GM12878 (cell line): ENCODE measurements around the gene LEUTX. TPM values are rescaled to one million over a fixed set of nuclear protein-coding genes. Genes with fewer than 3 reads are reported as not detected.

Source experiments
- ATAC-seq: fragments of 200-7000 bp; cut with Tn5 transposase; 3 replicates; pipeline ENCODE4 v1.9.1; 2020; ENCODE audit warnings: mild to moderate bottlenecking, moderate library complexity
- BruUV-seq: library from RNA; stranded (reverse); fragments of 400-500 nt; replicated peaks from 2 replicates; lab custom pipeline; 2021; lab: Mats Ljungman, UMichigan
- CTCF ChIA-PET: fragments of 300-600 bp; sonication (Branson Sonifier 250); formaldehyde crosslinking; extraction: SDS; loops from one replicate; lab custom pipeline; 2021; ENCODE audit warnings: inconsistent platforms; lab: Yijun Ruan, JAX
- POLR2A ChIA-PET: fragments of 350-600 bp; formaldehyde crosslinking; extraction: SDS; loops from one replicate; lab custom pipeline; 2021; ENCODE audit warnings: inconsistent platforms; lab: Charles Lee
- RAD21 ChIA-PET: fragments of 300-600 bp; sonication (Branson Sonifier 250); formaldehyde crosslinking; loops from one replicate; lab custom pipeline; 2023; ENCODE audit warnings: antibody characterized with exemption; ENCODE audit not compliant: unreplicated experiment; lab: Charles Lee
- SMC1A ChIA-PET: fragments of 300-600 bp; sonication (Branson Sonifier 250); formaldehyde crosslinking; loops from one replicate; lab custom pipeline; 2023; ENCODE audit not compliant: unreplicated experiment, uncharacterized antibody; lab: Charles Lee
- DNase-seq: peaks from one replicate; pipeline ENCODE4 v3.0.0-alpha.2; 2011; ENCODE audit warnings: low read depth, low spot score
- FAIRE-seq: peaks from 3 replicates; lab custom pipeline; 2011; peaks lifted over from hg19 to GRCh38; lab: Jason Lieb, UNC
- H2AFZ ChIP-seq: 2 replicates; pipeline ENCODE4 v1.6.0; 2011; ENCODE audit warnings: low read depth, low read length, control low read depth; ENCODE audit not compliant: control insufficient read depth
- H3K27ac ChIP-seq: 2 replicates; pipeline ENCODE4 v1.5.1; 2011; ENCODE audit warnings: control low read depth; ENCODE audit not compliant: control insufficient read depth, insufficient read depth
- H3K27me3 ChIP-seq, 2 experiments: replicated peaks in 1 of 2; 2 replicates each; pipeline versions ENCODE4 v1.6.0 to v1.6.1; 2011; ENCODE audit warnings: low read length in 1 of 2; ENCODE audit not compliant: control insufficient read depth in 2 of 2, insufficient read depth in 2 of 2
- H3K36me3 ChIP-seq, 2 experiments: 2 replicates each; pipeline ENCODE4 v1.5.1; 2011; ENCODE audit warnings: low read length in 1 of 2; ENCODE audit not compliant: control insufficient read depth in 2 of 2, insufficient read depth in 2 of 2
- H3K4me1 ChIP-seq: 2 replicates; pipeline ENCODE4 v1.6.1; 2011; ENCODE audit warnings: mild to moderate bottlenecking, low read length, moderate library complexity, mixed read lengths; ENCODE audit not compliant: control insufficient read depth, insufficient read depth
- H3K4me2 ChIP-seq: 2 replicates; pipeline ENCODE4 v1.6.0; 2011; ENCODE audit warnings: control low read depth; ENCODE audit not compliant: control insufficient read depth, insufficient read depth
- H3K4me3 ChIP-seq: fragments of 200-600 bp; sonication (generic); 2 replicates; pipeline ENCODE4 v1.5.1; 2016
- H3K79me2 ChIP-seq: 2 replicates; pipeline ENCODE4 v1.6.0; 2011; ENCODE audit warnings: low read length; ENCODE audit not compliant: control insufficient read depth, insufficient read depth
- H3K9ac ChIP-seq: 2 replicates; pipeline ENCODE4 v1.8.0; 2011; ENCODE audit warnings: low read length, control low read depth, mixed read lengths; ENCODE audit not compliant: control insufficient read depth, insufficient read depth
- H3K9me3 ChIP-seq: replicated peaks from 3 replicates; pipeline ENCODE4 v1.5.1; 2011; ENCODE audit warnings: mild to moderate bottlenecking, low read length; ENCODE audit not compliant: control insufficient read depth, insufficient read depth
- H4K20me1 ChIP-seq: 2 replicates; pipeline ENCODE4 v1.6.0; 2011; ENCODE audit not compliant: control insufficient read depth, insufficient read depth
- CHD4 ChIP-seq: fragments of 200-600 bp; sonication (generic); IDR thresholded peaks from 2 replicates; pipeline ENCODE4 v1.6.1; 2016; ENCODE audit warnings: mild to moderate bottlenecking
- E2F8 ChIP-seq: fragments of 450-650 bp; IDR thresholded peaks from 2 replicates; pipeline ENCODE4 v1.6.1; 2018; ENCODE audit warnings: mild to moderate bottlenecking, low read depth, moderate library complexity; ENCODE audit not compliant: partially characterized antibody
- ETV6 ChIP-seq, 2 experiments: fragments of 450-650 bp in 1 of 2; IDR thresholded peaks in 1 of 2; conservative IDR thresholded peaks in 1 of 2; 2 replicates each; pipeline ENCODE4 v1.6.1; 2014; ENCODE audit warnings: antibody characterized with exemption in 1 of 2, borderline replicate concordance in 1 of 2, low read depth in 1 of 2, mild to moderate bottlenecking in 1 of 2, moderate library complexity in 1 of 2
- FOS ChIP-seq: IDR thresholded peaks from 3 replicates; pipeline ENCODE4 v1.6.1; 2011; ENCODE audit warnings: borderline replicate concordance; ENCODE audit not compliant: insufficient read length; ENCODE audit errors: extremely low read depth
- GATAD2B ChIP-seq: fragments of 450-650 bp; conservative IDR thresholded peaks from 2 replicates; pipeline ENCODE4 v1.6.1; 2017; ENCODE audit warnings: low read depth, mild to moderate bottlenecking, moderate library complexity
- MEF2A ChIP-seq: IDR thresholded peaks from 2 replicates; pipeline ENCODE4 v1.6.1; 2011; ENCODE audit warnings: low read depth, mild to moderate bottlenecking, low read length, moderate library complexity; ENCODE audit not compliant: insufficient read depth
- NRF1 ChIP-seq: conservative IDR thresholded peaks from 2 replicates; pipeline ENCODE4 v1.6.1; 2011; ENCODE audit warnings: mild to moderate bottlenecking, low read depth, low read length, improper control_type of control experiment
- SREBF2 ChIP-seq: IDR thresholded peaks from 2 replicates; pipeline ENCODE4 v1.6.1; 2012; ENCODE audit warnings: mild to moderate bottlenecking, low read length
- TARDBP ChIP-seq: IDR thresholded peaks from 2 replicates; pipeline ENCODE4 v1.6.1; 2016; ENCODE audit warnings: borderline replicate concordance
- ZBED1 ChIP-seq: IDR thresholded peaks from 2 replicates; pipeline ENCODE4 v1.6.1; 2016; ENCODE audit warnings: borderline replicate concordance
- WGBS: methylation state at CpG from one replicate; pipeline ENCODE4 v1.1.6; 2016; ENCODE audit warnings: low lambda C conversion rate; ENCODE audit not compliant: insufficient replicate concordance, insufficient coverage; ENCODE audit errors: missing lambda C conversion rate; 5-methylcytosine and 5-hydroxymethylcytosine counted together
- in situ Hi-C: fragments of 300-500 bp; cut with MboI; formaldehyde crosslinking; loops from 9 replicates; pipeline ENCODE4 v1.14.3; 2018; ENCODE audit warnings: mixed read lengths
- intact Hi-C: fragments of 100-400 bp; cut with micrococcal nuclease; formaldehyde crosslinking; loops from one replicate; pipeline ENCODE4 v1.14.2; 2022; ENCODE audit not compliant: unreplicated experiment
- polyA plus RNA-seq, 11 experiments: library from polyadenylated mRNA; depleted of rRNA in 4 of 11; unstranded in 6 of 11; stranded (reverse) in 5 of 11; fragments of >200 nt; fragmentation: Nextera tagmentation in 4 of 11; fragmentation: Illumina TruSeq in 1 of 11; extraction: Ambion mirVana in 4 of 11; extraction: Trizol in 1 of 11; gene quantifications; 1 replicate in 1 of 11; 2 replicates in 10 of 11; pipeline versions ENCODE4 v1.2.1 to v1.2.3, GENCODE V29; 2011 to 2016; ENCODE audit warnings: inconsistent platforms in 2 of 11, missing spikeins in 2 of 11, low read depth in 1 of 11
- total RNA-seq, 4 experiments: library from RNA; depleted of rRNA in 3 of 4; stranded (reverse); fragments of >200 nt in 3 of 4; fragmentation: Illumina TruSeq in 1 of 4; extraction: Trizol in 1 of 4; gene quantifications; 2 replicates each; pipeline versions ENCODE4 v1.2.1 to v1.2.3, GENCODE V29; 2013 to 2021
- TF ChIP-seq, protein P1 (sequence below): fragments of 450-650 bp; IDR thresholded peaks from 2 replicates; pipeline ENCODE4 v1.6.1; 2017; ENCODE audit warnings: mild to moderate bottlenecking, moderate library complexity

Gene LEUTX
- total and polyA plus RNA-seq, 10 of the 15 experiments (the other 5 are each of a cell fraction or from before 2014, with no cell fraction given): 0.29 to 0.46 (median 0.40) TPM; not detected in 4

DNA sequence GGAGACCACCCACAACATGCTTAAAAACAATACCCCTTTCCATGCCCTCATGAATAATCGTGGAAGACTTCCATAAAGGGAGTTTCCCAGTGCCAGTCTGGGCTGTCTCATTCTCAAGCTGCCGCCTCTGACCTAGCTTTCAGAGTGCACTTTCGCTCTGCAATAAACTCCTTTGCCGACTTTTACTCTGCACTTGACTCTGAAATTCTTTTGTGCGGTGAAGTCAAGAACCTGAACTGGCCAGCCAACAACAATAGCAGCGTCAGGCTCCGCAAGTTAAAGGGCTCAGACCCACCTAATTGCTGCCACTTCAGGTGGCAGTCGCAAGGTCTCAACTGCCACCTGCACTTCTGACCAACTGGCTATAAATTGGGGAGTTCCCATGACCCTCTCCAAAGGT lies 10.3 kb upstream of the LEUTX start:
- ATAC-seq: no peak
- WGBS: 80% methylated on average over 8 of the region's 8 CpGs

GRCh38 chr19:39768786-39769185 lies 9.9 kb upstream of the LEUTX start:
- ChIA-PET SMC1A (interaction anchor here (0.9 to 7.8 kb wide), 6 partner anchors 9 to 94 kb away, joined by 3 to 129 read pairs (median 8); partner anchors contain the start of gene LEUTX), CTCF (interaction anchor here (1.0 to 8.0 kb wide), 10 partner anchors 11 to 215 kb away, joined by 3 to 136 read pairs (median 5); partner anchors contain the start of gene FBL)
- in situ Hi-C loops: no loop called here

More for the DNA sequence above, 10.3 kb upstream of the LEUTX start:
- ChIA-PET SMC1A (interaction anchor here (1.1 to 7.8 kb wide), 7 partner anchors 9 to 217 kb away, joined by 3 to 129 read pairs (median 5); no protein-coding TSS in a partner anchor), RAD21 (interaction anchor here (0.9 to 3.3 kb wide), 5 partner anchors 19 to 95 kb away, joined by 3 to 12 read pairs (median 11); no protein-coding TSS in a partner anchor), CTCF (interaction anchor here (1.0 to 8.0 kb wide), 11 partner anchors 11 to 214 kb away, joined by 3 to 136 read pairs (median 4); partner anchors contain the start of genes DYRK1B and FBL), POLR2A (no interaction called here)
- in situ Hi-C loops: no loop called here
- H2AFZ ChIP-seq: no peak overlapping the region
- H3K27me3 ChIP-seq: no peaks in the 10 kb centered on the region
- H3K27ac ChIP-seq: no peak overlapping the region
- H3K79me2 ChIP-seq: no peaks in the 10 kb centered on the region
- no peaks in the 10 kb centered on the region for H3K36me3 ChIP-seq
- no peak overlapping the region for H3K4me2 ChIP-seq
- TF ChIP-seq TARDBP: no peak
- TF ChIP-seq ETV6 (conservative IDR thresholded peaks at IDR 0.05 in 1 of 2, IDR thresholded peaks at IDR 0.05 in 1 of 2; ENCODE audit: borderline replicate concordance in 1 of 2, low read depth in 1 of 2): no peak
- no peak for TF ChIP-seq MEF2A
- TF ChIP-seq, all 136 proteins: peak for 0
- DNase-seq (no peak), FAIRE-seq (no peak)
- BruUV-seq: no TSS peak
- H3K4me1 ChIP-seq: no peaks in the 10 kb centered on the region
- H3K4me3 ChIP-seq: no peak overlapping the region
- H4K20me1 ChIP-seq: no peaks in the 10 kb centered on the region
- intact Hi-C loops: no loop called here
- H3K9ac ChIP-seq: no peak overlapping the region
- H3K9me3 ChIP-seq: no peaks in the 10 kb centered on the region; the same call in 2 of the 3 replicates

More at GRCh38 chr19:39768786-39769185, 9.9 kb upstream of the LEUTX start:
- Histone ChIP-seq H3K27me3 (no peaks in the 10 kb centered on the region), H3K79me2 (no peaks in the 10 kb centered on the region), H3K9ac (no peak overlapping the region), H3K27ac (no peak overlapping the region), H3K4me3 (no peak overlapping the region), H2AFZ (no peak overlapping the region), H3K36me3 (no peaks in the 10 kb centered on the region), H3K4me1 (no peaks in the 10 kb centered on the region), H4K20me1 (no peaks in the 10 kb centered on the region), H3K9me3 (no peaks in the 10 kb centered on the region; the same call in 2 of the 3 replicates), H3K4me2 (no peak overlapping the region)
- TF ChIP-seq, protein P1, sequence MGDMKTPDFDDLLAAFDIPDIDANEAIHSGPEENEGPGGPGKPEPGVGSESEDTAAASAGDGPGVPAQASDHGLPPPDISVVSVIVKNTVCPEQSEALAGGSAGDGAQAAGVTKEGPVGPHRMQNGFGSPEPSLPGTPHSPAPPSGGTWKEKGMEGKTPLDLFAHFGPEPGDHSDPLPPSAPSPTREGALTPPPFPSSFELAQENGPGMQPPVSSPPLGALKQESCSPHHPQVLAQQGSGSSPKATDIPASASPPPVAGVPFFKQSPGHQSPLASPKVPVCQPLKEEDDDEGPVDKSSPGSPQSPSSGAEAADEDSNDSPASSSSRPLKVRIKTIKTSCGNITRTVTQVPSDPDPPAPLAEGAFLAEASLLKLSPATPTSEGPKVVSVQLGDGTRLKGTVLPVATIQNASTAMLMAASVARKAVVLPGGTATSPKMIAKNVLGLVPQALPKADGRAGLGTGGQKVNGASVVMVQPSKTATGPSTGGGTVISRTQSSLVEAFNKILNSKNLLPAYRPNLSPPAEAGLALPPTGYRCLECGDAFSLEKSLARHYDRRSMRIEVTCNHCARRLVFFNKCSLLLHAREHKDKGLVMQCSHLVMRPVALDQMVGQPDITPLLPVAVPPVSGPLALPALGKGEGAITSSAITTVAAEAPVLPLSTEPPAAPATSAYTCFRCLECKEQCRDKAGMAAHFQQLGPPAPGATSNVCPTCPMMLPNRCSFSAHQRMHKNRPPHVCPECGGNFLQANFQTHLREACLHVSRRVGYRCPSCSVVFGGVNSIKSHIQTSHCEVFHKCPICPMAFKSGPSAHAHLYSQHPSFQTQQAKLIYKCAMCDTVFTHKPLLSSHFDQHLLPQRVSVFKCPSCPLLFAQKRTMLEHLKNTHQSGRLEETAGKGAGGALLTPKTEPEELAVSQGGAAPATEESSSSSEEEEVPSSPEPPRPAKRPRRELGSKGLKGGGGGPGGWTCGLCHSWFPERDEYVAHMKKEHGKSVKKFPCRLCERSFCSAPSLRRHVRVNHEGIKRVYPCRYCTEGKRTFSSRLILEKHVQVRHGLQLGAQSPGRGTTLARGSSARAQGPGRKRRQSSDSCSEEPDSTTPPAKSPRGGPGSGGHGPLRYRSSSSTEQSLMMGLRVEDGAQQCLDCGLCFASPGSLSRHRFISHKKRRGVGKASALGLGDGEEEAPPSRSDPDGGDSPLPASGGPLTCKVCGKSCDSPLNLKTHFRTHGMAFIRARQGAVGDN: no peak
- TF ChIP-seq CHD4: no peak
- no peak for TF ChIP-seq NRF1
- no peak for TF ChIP-seq E2F8
- no peak for TF ChIP-seq SREBF2
- TF ChIP-seq GATAD2B: no peak
- TF ChIP-seq FOS: no peak
- no peak for TF ChIP-seq ZBED1
- no peak for FAIRE-seq
- DNase-seq: no peak
- no peak for ATAC-seq
- ChIA-PET POLR2A (no interaction called here), RAD21 (interaction anchor here (1.3 to 3.3 kb wide), 3 partner anchors 24 to 97 kb away, joined by 5 to 12 read pairs (median 11); no protein-coding TSS in a partner anchor)
- BruUV-seq: no TSS peak
- 49% methylated on average over 4 of the region's 4 CpGs for WGBS
- intact Hi-C loops: no loop called here
